Endothelial cell of umbilical vein (primary cell): ENCODE measurements around the gene SLC35G6.

Experiments
- EZH2 ChIP-seq: IDR thresholded peaks from 2 replicates; pipeline ENCODE4 v1.6.1; 2012; ENCODE audit warnings: borderline replicate concordance, low read depth, mild to moderate bottlenecking, moderate library complexity, low read length, inconsistent platforms; ENCODE audit not compliant: severe bottlenecking
- GATA2 ChIP-seq: IDR thresholded peaks from 2 replicates; pipeline ENCODE4 v1.7.0; 2011; ENCODE audit warnings: low read depth, mild to moderate bottlenecking, moderate library complexity, mixed read lengths, low read length; ENCODE audit not compliant: insufficient read length, insufficient read depth
- POLR2AphosphoS5 ChIP-seq: IDR thresholded peaks from 2 replicates; pipeline ENCODE4 v1.6.1; 2012; ENCODE audit warnings: low read depth, mild to moderate bottlenecking, control low read depth, low read length, moderate library complexity; ENCODE audit not compliant: insufficient read depth
- TF ChIP-seq, protein P1 (sequence below), 2 donors: IDR thresholded peaks; 1 replicate in 1 of 2; 2 replicates in 1 of 2; pipeline ENCODE4 v1.5.1; 2011; ENCODE audit warnings: low read length in 2 of 2, mild to moderate bottlenecking in 2 of 2, moderate library complexity in 2 of 2, control low read depth in 1 of 2, inconsistent platforms in 1 of 2, low read depth in 1 of 2; ENCODE audit not compliant: insufficient read depth in 1 of 2; ENCODE audit errors: extremely low read depth in 1 of 2

DNA sequence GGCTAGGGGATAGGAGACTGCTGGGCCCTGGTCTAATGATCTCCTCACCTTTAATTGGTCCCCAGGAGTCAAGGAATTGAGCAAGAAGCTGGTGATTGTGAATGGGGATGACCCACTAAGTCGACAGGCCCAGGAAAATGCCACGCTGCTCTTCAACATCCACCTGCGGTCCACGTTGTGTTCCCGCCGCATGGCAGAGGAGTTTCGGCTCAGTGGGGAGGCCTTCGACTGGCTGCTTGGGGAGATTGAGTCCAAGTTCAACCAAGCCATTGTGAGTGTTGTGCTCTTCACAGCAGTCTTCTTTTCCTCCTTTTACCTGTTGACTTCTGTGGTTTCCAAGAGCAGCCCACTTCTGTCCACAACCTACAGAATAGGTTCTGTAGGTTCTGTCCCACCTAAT is 22.3 kb downstream of the SLC35G6 start:
- TF ChIP-seq, protein P1, sequence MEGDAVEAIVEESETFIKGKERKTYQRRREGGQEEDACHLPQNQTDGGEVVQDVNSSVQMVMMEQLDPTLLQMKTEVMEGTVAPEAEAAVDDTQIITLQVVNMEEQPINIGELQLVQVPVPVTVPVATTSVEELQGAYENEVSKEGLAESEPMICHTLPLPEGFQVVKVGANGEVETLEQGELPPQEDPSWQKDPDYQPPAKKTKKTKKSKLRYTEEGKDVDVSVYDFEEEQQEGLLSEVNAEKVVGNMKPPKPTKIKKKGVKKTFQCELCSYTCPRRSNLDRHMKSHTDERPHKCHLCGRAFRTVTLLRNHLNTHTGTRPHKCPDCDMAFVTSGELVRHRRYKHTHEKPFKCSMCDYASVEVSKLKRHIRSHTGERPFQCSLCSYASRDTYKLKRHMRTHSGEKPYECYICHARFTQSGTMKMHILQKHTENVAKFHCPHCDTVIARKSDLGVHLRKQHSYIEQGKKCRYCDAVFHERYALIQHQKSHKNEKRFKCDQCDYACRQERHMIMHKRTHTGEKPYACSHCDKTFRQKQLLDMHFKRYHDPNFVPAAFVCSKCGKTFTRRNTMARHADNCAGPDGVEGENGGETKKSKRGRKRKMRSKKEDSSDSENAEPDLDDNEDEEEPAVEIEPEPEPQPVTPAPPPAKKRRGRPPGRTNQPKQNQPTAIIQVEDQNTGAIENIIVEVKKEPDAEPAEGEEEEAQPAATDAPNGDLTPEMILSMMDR (IDR thresholded peaks at IDR 0.05; ENCODE audit: extremely low read depth in 1 of 2, insufficient read depth in 1 of 2, low read depth in 1 of 2, low read length in 2 of 2): no peak
- no peak for TF ChIP-seq GATA2
- no peak for TF ChIP-seq POLR2AphosphoS5
- TF ChIP-seq EZH2: no peak
